Ramos (cell line): ENCODE measurements around the gene SUFU.

Experiments
- in situ Hi-C: fragments of 300-500 bp; cut with MboI; formaldehyde crosslinking; loops from one replicate; pipeline ENCODE4 v1.14.3; 2022; ENCODE audit warnings: low sequenced_read_pairs; ENCODE audit not compliant: unreplicated experiment

SUFU gene

DNA sequence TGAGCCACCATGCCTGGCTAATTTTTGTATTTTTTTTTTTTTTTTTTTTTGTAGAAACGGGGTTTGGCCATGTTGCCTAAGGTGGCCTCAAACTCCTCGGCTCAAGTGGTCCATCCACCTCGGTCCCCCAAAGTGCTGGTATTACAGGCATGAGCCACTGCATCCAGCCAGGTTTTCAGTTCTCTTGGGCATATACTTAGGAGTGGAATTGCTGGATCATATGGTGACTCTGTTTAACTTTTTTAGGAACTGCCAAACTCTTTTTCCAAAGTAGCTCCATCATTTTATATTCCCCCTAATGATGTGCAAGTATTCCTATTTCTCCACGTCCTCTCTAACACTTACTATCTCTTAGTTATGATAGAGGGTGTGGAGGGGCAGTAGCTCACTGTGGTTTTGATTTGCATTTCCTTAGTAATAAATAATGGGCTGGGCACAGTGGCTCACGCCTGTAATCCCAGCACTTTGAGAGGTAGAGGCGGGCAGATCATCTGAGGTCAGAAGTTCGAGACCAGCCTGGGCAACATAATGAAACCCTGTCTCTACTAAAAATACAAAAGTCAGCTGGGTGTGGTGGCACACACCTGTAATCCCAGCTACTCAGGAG, 41.6 kb downstream of the SUFU start:
- in situ Hi-C loops, result no loop called here

DNA sequence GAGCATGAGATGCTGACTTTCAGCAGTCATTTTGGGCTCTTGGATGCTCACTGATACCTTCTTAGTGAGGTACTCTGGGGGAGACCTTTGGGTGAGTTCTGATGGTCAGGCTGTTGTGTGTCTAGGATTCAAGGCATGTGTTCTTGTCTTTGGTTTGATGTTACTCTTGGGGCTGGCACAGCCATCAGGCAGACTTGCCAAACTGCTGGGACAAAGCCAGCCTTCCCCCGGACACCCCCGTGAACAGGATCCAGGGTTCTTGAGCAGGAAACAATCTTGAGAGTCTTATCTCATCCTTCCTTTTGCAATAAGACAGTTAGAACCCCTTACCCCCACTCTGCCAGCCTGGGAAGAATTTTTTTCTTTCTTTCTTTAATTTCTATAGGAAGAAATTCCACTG, 42.2 kb downstream of the SUFU start:
- in situ Hi-C loops, result no loop called here

DNA sequence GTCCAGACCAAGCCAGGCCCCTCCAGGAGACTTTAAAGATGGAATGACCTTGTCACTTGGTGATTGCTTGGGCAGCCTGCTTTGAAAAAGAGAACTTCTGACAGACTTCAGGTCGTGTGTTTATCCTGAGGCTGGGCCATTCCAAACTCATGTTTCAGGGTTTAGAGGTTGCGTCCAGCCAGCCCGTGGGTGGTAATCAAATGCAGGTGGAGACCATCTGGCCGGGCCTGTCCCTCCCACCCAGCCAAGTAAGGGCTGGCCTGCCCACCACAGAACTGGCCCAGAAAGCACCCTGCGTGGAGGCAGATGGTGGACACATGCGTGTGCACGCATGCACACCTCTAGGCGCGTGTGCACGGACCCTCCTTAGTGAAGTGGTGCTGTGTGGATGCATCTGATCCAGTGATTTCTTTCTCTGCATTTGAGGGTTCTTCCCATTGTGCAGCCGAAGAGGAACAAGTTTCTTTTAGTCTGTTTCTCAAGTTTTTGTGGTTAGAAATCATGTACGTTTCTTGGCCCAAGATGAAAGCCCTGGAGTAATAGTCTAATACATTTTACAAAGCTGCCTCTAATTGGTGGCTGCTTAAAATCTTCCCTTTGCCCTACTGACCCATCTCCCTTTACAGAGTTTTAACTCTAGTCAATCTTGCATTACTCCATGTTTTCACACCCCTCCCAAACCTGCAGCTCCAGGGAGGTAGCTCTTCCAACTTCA, 43.0 kb downstream of the SUFU start:
- in situ Hi-C loops, result no loop called here

DNA sequence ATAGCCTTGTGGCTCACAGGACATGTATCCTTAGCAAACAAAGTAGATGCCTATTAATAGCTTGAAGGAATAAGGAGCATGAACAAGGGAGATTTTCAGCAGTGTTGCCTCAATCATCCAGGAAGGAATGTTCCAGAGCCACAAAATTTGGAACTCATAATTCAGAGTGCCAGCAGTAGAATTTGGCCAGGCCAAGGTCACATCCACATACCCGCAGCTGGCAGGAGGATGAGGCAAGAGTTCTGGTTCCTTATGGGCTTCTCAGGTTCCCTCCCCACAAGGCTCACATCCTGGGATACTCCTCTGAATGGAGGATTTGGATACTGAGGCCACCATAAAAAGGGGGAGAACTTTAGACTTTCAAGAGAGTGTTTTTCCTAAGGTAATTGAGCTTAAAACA, 45.8 kb downstream of the SUFU start:
- in situ Hi-C loops, result no loop called here

DNA sequence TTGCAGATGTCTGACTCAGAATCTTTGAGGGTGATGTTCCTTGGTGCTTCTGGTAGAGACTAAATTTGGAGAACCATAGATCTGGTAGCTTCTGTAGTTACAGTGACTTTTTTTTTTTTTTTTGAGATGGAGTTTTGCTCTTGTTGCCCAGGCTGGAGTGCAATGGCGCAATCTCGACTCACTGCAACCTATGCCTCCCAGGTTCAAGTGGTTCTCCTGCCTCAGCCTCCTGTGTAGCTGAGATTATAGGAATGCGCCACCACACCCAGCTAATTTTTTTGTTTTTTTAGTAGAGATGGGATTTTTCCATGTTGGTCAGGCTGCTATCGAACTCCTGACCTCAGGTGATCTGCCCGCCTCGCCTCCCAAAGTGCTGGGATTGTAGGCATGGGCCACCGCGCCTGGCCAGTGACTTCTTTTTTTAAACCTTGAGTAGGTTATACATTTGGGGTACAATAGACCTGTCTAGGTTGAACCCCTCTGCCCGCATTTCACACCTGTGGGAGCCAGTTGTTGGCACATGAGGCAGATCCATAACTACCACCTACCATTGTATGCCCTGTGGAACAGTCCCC, 47.0 kb downstream of the SUFU start:
- in situ Hi-C loops, result no loop called here

DNA sequence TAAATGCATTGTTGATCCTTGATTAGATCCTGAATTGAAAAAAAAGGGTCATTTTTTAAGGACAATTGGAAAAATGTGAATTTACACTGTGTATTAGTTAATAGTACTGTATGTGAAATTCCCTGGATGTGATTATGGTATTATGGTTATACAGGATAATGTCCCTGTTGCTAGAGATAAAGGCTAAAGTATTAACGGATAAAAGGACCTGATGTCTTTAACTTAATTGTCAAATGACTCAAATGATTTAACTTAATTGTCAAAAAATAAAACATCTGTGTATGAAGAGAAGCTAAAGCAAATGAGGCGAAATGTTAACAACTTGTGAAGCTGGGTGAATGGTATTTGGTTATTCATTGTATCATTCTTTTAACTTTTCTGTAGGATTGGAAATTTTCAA, 48.8 kb downstream of the SUFU start:
- in situ Hi-C loops, result no loop called here

DNA sequence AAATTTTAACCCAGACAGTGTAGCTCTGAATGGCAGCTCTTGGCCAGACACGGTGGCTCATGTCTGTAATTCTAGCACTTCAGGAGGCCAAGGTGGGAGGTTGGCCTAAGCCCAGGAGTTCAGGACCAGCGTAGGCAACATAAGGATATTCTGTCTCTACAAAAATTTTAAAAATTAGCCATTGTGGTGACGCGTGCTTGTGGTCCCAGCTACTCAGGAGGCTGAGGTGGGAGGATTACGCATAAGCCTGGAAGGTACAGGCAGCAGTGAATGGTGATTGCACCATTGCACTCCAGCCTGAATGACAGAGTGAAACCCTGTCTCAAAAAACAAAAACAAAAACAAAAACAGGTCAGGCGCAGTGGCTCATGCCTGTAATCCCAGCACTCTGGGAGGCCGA, 50.0 kb downstream of the SUFU start:
- in situ Hi-C loops, result no loop called here

DNA sequence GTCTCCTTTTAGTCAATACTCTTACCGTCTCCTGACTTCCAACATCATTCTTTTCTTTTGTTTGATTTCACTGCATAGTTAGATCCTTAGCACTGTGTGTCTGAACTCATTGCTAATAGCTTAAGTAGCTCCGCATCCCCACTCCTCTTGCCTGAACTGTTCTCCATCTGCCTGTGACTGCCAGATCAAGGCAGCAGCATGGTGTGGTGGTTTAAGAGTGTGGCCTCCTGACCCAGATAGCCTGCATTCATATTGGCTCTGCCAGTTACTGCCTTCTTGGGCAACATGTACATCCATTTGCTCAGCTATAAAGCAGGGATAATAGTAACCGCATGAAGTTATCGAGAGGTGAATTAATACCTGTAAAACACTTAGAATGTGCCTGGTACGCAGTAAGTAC, 50.8 kb downstream of the SUFU start:
- in situ Hi-C loops, result no loop called here

DNA sequence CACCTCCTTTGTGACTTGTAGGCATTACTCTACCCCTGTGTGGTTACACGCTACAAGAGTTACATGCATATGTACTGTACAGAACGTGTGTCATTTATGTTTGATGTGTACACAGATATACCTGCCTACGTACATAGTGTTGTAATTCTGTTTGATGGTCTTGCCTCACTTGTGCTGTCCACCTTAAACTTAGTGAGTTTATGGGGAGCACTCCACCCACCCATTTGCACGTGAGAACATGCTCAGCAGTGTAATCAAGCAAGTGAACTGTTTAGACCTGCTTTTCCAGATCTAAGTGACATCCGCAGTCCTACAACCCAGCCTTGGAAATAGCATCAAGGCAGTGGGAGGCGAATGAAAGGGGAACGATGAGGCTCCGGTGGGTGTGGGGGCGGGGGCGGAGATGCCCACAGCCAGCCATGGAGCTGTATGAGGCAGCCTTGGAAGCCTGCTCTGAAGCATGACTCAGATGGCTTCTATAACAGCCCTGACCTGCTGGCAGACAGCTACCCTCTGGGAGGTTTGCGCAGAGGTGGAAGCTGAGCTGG, 52.1 kb downstream of the SUFU start:
- in situ Hi-C loops, result no loop called here

DNA sequence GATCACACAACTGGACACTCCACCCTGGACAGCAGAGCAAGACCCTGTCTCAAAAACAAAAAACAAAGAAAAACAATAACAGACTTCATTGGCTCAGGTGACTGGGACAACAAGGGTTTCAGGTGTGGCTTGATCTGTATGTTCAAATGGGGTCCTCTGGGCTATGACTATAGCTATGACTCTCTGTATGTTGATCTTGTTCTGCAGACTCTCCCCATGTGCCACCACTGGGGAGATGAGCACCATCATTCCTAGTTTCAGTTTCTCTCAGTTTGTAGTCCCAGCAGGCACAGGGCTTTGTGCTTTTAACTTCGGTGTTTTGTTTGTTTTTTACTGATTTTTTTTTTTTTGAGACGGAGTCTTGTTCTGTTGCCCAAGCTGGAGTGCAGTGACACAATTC, 53.8 kb downstream of the SUFU start:
- in situ Hi-C loops, result no loop called here

DNA sequence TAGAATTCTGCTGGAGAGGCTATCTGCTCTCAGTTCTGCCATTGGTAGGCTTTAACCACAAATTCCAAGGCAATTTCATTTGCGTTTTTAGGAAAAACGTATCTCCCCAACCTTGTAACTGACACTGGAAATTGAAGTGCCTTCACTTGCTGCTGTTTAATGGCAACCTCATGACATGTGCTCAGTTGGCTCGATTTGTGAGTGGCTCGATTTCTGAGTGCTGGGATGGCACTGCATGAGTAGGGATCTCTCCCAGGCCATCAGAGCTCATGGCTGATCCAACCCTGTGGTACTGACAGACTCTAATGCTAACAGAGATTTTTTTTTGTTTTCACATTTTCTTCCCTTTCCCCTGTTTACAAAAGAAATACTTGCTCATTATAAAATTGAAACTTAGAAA, 56.0 kb downstream of the SUFU start:
- in situ Hi-C loops, result no loop called here

DNA sequence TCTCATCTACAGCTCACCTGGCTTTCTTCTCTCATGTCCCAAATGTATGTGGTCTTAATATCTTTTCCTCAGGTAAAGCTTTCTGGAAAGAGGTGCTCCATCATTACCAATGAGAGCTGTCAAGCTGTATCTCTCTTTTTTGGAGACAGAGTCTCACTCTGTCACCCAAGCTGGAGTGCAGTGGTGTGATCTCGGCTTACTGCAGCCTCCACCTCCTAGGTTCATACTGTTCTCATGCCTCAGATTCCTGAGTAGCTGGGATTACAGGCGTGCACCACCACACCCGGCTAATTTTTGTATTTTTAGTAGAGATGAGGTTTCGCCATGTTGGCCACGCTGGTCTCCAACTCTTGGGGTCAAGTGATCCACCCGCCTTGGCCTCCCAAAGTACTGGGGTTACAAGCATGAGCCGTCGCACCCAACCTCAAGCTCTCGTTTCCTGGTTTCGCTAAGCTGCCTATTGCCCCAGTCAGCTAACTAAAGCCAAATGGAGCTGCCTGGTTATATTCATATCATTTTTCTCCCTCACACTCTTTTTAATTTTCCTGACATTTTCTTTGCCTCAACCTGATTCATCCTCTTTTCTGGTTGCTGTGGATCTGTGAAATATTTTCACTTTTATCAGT, 60.5 kb downstream of the SUFU start:
- in situ Hi-C loops, result no loop called here

DNA sequence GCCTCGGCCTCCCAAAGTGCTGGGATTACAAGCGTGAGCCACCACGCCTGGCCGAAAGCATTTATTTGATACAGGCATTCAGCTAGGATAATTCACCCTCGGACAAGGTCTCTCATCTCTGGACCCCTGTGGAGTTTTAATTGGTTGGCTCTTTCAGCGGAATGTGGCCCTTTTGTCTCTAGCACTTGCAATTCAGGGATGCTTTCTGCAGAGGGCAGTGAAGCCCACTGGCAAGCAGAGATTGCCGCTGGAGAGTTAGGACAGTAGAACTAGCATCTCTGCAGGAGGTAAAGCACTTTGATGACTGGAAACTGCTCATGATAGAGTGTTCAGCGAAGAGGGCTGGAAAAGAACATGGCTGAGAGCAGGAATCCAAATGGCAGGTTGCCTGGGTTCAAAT, 62.0 kb downstream of the SUFU start:
- in situ Hi-C loops, result no loop called here

DNA sequence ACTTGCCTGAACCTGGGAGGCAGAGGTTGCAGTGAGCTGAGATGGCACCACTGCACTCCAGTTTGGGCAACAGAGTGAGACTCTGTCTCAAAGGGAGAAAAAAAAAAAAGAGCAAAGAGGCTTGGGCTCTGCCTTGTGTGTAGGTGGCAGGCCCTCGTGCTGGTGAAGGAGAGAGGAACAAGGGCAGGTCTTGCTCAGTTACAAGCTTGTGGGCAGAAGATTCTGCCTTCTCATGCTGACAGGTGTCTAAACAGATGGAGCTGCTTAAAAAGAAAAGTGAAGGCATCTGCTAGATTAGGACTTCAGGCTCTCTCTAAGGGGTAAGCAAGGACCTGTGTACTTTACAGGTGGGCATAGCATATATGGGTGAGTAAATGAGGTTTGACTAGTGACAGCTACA, 75.0 kb downstream of the SUFU start:
- in situ Hi-C loops, result no loop called here

DNA sequence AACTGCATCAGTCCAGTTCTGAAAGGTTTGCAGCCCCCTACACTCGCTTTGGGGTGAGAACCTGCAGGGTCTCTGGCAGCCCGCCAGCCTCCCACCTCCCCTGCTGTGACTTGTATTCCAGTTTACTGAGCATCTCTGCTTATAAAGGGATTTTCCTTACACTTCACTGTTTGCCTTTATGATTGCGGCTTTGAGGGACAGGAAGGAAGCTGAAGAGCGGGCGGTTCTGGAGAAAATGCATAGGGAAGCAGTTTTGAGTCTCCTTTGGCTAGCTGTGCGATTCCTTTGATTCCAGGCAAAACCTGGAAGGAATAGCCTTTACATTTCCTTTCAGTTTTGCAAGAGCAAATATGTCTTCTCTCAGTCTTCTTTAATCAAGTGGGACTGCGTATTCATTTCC, 75.6 kb downstream of the SUFU start:
- in situ Hi-C loops, result no loop called here

DNA sequence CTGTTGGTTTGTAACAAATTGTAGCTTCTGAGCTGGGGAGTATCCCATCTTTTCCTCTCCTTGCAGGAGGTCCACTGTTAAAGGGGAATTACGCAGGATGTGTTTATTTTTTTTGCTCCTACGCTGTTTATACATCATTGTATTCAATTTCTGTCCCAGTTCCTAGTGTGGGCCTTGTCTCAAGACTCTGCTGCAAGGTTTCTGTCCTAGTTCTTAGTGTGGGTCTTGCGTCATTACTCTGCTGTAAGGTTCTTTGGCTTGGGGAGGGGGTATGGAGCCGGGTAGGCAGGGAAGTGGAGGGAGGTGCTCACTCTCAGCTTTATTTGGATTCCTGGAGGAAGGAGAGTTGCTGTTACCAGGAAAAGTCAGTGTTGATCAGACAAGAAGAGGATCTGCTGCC, 76.5 kb downstream of the SUFU start:
- in situ Hi-C loops, result loop anchor here (10.0 kb wide), 2 partner anchors 185 to 355 kb away; partner anchors contain the start of genes ELOVL3 and NFKB2

DNA sequence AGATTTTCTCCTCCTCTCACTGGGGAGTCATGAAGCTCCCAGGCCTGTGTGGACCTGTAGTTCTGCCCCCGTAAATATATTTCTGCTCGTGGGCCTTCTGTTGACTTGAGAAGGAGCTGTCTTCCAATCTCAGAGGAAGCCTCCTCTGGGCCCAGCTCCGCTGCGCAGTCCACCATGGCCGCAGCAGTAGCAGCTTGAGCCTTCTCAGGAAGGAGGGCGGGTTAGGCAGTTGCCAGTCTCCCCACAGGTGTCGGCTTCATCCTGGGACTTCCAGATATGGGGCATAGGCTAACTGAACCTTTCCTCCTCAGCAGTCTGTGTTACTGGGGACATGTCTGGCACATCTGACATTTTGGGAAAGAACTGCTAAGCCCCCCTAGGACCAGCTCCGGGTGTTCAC, 77.6 kb downstream of the SUFU start:
- in situ Hi-C loops, result loop anchor here (10.0 kb wide), 2 partner anchors 187 to 357 kb away; partner anchors contain the start of genes ELOVL3 and NFKB2

DNA sequence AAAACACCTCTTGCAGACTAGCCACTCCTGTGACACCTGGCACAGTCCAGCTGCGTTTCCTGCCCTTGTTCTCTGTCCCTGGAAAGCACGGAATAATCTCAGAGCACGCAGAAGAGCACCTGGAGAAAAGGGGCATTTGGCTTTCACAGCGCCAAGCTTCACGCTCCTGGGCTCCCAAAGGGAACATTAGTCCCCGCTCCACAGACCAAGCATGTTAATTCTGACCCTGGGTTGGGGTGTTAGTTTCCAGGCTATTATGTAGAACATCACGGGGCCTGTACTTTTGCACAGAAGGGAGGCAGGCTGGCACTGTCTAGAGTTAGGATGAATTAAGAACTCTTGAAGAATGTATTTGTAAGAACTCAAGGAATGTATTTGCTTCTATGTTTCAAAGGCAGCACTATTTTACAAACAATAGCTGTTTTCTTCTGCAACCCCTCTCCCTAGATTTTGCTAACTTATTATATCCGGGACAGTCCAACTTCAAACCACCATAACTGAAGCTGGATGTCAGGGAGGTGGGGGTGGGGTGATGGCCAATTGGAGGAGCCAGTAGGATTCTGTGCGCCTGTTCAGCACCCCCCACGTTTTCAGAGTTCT, 78.3 kb downstream of the SUFU start:
- in situ Hi-C loops, result loop anchor here (10.0 kb wide), 2 partner anchors 187 to 357 kb away; partner anchors contain the start of genes ELOVL3 and NFKB2

DNA sequence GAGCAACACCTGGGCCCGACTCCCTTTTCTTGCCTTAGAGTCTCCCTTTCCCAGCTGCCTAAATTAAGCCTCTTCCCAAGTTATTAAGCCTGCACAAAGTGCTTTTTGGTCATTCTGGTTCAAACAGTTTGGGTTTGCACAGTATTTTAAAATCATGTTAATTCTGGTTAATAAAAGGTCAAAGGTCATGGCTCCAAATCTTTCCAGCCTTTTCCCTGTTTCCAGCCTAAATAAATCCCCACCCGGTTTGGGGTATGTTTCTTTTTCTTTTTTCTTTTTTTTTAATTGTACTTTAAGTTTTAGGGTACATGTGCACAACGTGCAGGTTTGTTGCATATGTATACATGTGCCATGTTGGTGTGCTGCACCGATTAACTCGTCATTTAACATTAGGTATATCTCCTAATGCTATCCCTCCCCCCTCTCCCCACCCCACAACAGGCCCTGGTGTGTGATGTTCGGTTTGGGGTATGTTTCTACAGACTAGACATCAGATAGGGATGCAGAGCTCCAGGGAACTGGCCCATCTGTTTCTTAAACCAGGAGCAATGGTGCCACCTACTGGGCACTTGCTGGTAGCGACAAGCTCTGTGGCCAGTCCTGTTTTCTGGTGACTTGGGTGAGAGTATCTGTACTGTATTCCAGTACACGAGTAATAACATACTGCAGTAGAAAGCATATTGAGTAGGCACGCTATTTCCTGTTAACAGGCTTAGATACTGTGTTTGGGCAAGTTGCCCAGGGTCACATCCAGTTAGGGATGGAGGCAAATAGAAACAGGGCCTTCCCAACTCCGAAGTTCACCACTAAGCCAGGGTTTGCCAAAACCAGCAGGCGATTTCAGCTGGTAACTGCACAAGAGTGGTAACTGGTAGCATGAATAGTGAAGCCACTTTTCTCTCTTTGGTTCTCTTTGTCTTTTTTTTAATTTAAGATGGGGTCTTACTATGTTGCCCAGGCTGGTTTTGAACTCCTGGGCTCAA, 80.0 kb downstream of the SUFU start:
- in situ Hi-C loops, result loop anchor here (10.0 kb wide), 2 partner anchors 189 to 359 kb away; partner anchors contain the start of genes ELOVL3 and NFKB2
